Prostate gland (tissue), 2 donors: Measurements from ENCODE around the gene OIP5. TPM values are rescaled to one million over a fixed set of nuclear protein-coding genes. Genes with fewer than 3 reads are reported as not detected.
A peak's percentile ranks its signal among the peaks of the same experiment; 100 is the strongest.
"Not testable (repeated sequence)": the region's sequence is repeated elsewhere in the genome, so short reads cannot be mapped to it uniquely, and the experiment has no call there.

Experiments used
- DNase-seq: peaks from one replicate; pipeline ENCODE4 v3.0.0-alpha.2; 2019; ENCODE audit warnings: low spot score
- H3K27ac ChIP-seq, 2 donors: fragments of 200-600 bp; sonication (generic); 2 replicates each; pipeline ENCODE4 v1.5.1; 2017 to 2019
- H3K27me3 ChIP-seq: fragments of 200-600 bp; sonication (generic); replicated peaks from 2 replicates; pipeline ENCODE4 v1.5.1; 2019; ENCODE audit not compliant: insufficient read depth
- H3K36me3 ChIP-seq, 2 donors: fragments of 200-600 bp; sonication (generic); 1 replicate in 1 of 2; 2 replicates in 1 of 2; pipeline versions ENCODE4 v1.5.1 to v1.8.1; 2017 to 2019
- H3K4me1 ChIP-seq: fragments of 200-600 bp; sonication (generic); replicated peaks from 2 replicates; pipeline ENCODE4 v1.5.1; 2019
- H3K4me3 ChIP-seq, 2 donors: fragments of 200-600 bp; sonication (generic); 2 replicates each; pipeline ENCODE4 v1.5.1; 2017 to 2019
- H3K9me3 ChIP-seq: fragments of 200-600 bp; sonication (generic); 2 replicates; pipeline ENCODE4 v1.5.1; 2017
- CTCF ChIP-seq, 4 experiments: fragments of 200-600 bp in 2 of 4; fragments of 450-650 bp in 2 of 4; sonication (generic) in 2 of 4; IDR thresholded peaks; 1 replicate in 3 of 4; 2 replicates in 1 of 4; pipeline ENCODE4 v1.5.1; 2016 to 2019; ENCODE audit warnings: antibody characterized with exemption in 4 of 4, mild to moderate bottlenecking in 2 of 4, moderate library complexity in 2 of 4
- POLR2A ChIP-seq: fragments of 450-650 bp; IDR thresholded peaks from one replicate; pipeline ENCODE4 v1.6.1; 2016; ENCODE audit warnings: antibody characterized with exemption, mild to moderate bottlenecking
- POLR2AphosphoS5 ChIP-seq: sonication (generic); formaldehyde crosslinking; IDR thresholded peaks from one replicate; pipeline ENCODE4 v1.6.1; 2017; ENCODE audit warnings: antibody characterized with exemption
- WGBS: methylation state at CpG from one replicate; pipeline ENCODE4 v1.1.5; 2018; 5-methylcytosine and 5-hydroxymethylcytosine counted together
- intact Hi-C: fragments of 100-400 bp; cut with DNase I; formaldehyde crosslinking; loops from one replicate; pipeline ENCODE4 v1.14.2; 2022
- total RNA-seq, 2 donors: library from RNA; depleted of rRNA; stranded (reverse); fragments of >200 nt; gene quantifications; one replicate each; pipeline ENCODE4 v1.1.0, GENCODE V29; 2016

OIP5 gene
- total RNA-seq, 2 donors from 2014 or later: 1.1 to 4.6 TPM

GRCh38 chr15:41284427-41285177 is 47.8 kb downstream of the OIP5 start:
- DNase-seq: peak; percentile 16

GRCh38 chr15:41283653-41284426 is 48.6 kb downstream of the OIP5 start:
- Histone ChIP-seq H3K36me3 (peaks cover 0 to 5% of the 10 kb centered on the region in 2 donors), H3K4me1 (peaks cover 4% of the 10 kb centered on the region), H3K4me3 (peak overlapping the region; percentile 75 to 76), H3K27ac (peak overlapping the region; percentile 82 to 89), H3K27me3 (no peaks in the 10 kb centered on the region), H3K9me3 (no peaks in the 10 kb centered on the region)
- WGBS: under 1% methylated on average over 61 of the region's 61 CpGs
- TF ChIP-seq POLR2A: peak; percentile 93
- peak; percentile 96 for TF ChIP-seq POLR2AphosphoS5
- no peak for TF ChIP-seq CTCF (IDR thresholded peaks at IDR 0.05)
- intact Hi-C loops: no loop called here
- DNase-seq: peak; percentile 99

More at GRCh38 chr15:41284427-41285177, 47.8 kb downstream of the OIP5 start:
- Histone ChIP-seq H3K36me3 (peaks cover 0 to 5% of the 10 kb centered on the region in 2 donors), H3K9me3 (no peaks in the 10 kb centered on the region), H3K27me3 (no peaks in the 10 kb centered on the region), H3K4me3 (peak overlapping the region; percentile 75 to 76), H3K4me1 (peaks cover 4% of the 10 kb centered on the region), H3K27ac (peak overlapping the region; percentile 82 to 89)
- intact Hi-C loops: no loop called here
- WGBS: under 1% methylated on average over 20 of the region's 20 CpGs
- no peak for TF ChIP-seq POLR2AphosphoS5
- no peak for TF ChIP-seq POLR2A
- TF ChIP-seq CTCF (IDR thresholded peaks at IDR 0.05): no peak

- H3K27me3 ChIP-seq, H3K9me3 ChIP-seq, intact Hi-C loops, H3K36me3 ChIP-seq, H3K4me1 ChIP-seq, DNase-seq: not testable (repeated sequence)
- H3K27ac ChIP-seq: peak overlapping the region; percentile 82 to 89
- 39% methylated on average over 19 of the region's 19 CpGs for WGBS
- H3K4me3 ChIP-seq: peak overlapping the region; percentile 75 to 76
Measured at GRCh38 chr15:41282980-41283652, 49.3 kb downstream of the OIP5 start.

GRCh38 chr15:41282436-41282835 is 50.0 kb downstream of the OIP5 start:
- not testable (repeated sequence) for H3K36me3 ChIP-seq, H3K9me3 ChIP-seq, H3K27ac ChIP-seq

GRCh38 chr15:41281236-41281635 is 51.2 kb downstream of the OIP5 start:
- H3K4me1 ChIP-seq: peaks cover 4% of the 10 kb centered on the region
- TF ChIP-seq CTCF (IDR thresholded peaks at IDR 0.05) (no peak), POLR2A (no peak), POLR2AphosphoS5 (no peak)
- DNase-seq: no peak
- no peak overlapping the region for H3K27ac ChIP-seq
- H3K36me3 ChIP-seq: peaks cover 0 to under 1% of the 10 kb centered on the region in 2 donors
- no peak overlapping the region for H3K4me3 ChIP-seq
- intact Hi-C loops: no loop called here
- H3K9me3 ChIP-seq: no peaks in the 10 kb centered on the region
- H3K27me3 ChIP-seq: no peaks in the 10 kb centered on the region
- WGBS: 85% methylated on average over 1 of the region's 1 CpG

More at GRCh38 chr15:41282436-41282835, 50.0 kb downstream of the OIP5 start:
- 93% methylated on average over 10 of the region's 10 CpGs for WGBS
- intact Hi-C loops, DNase-seq, H3K27me3 ChIP-seq, H3K4me1 ChIP-seq, H3K4me3 ChIP-seq: not testable (repeated sequence)
